GM23248 (cell line): ENCODE results near the gene THNSL1. TPM values are rescaled to one million over a fixed set of nuclear protein-coding genes. Genes with fewer than 3 reads are reported as not detected.

Experiments
- DNase-seq: peaks from one replicate; pipeline ENCODE4 v3.0.0-alpha.2; 2015
- H2AFZ ChIP-seq: fragments of 200-600 bp; sonication (generic); 2 replicates; pipeline ENCODE4 v1.6.1; 2016; ENCODE audit warnings: antibody characterized with exemption
- H3F3A ChIP-seq: fragments of 200-600 bp; sonication (generic); 2 replicates; pipeline ENCODE4 v1.6.1; 2016; ENCODE audit warnings: mild to moderate bottlenecking, antibody characterized with exemption, mixed run types; ENCODE audit not compliant: insufficient read depth
- H3K27ac ChIP-seq: fragments of 200-600 bp; sonication (generic); 2 replicates; pipeline ENCODE4 v1.5.1; 2016; ENCODE audit warnings: mild to moderate bottlenecking
- H3K27me3 ChIP-seq: fragments of 200-600 bp; sonication (generic); replicated peaks from 2 replicates; pipeline ENCODE4 v1.6.1; 2016; ENCODE audit warnings: mild to moderate bottlenecking; ENCODE audit not compliant: insufficient read depth
- H3K36me3 ChIP-seq: fragments of 200-600 bp; sonication (generic); 2 replicates; pipeline ENCODE4 v1.6.1; 2016; ENCODE audit warnings: low read depth, mild to moderate bottlenecking
- H3K4me1 ChIP-seq: fragments of 200-600 bp; sonication (generic); 2 replicates; pipeline ENCODE4 v1.6.1; 2016; ENCODE audit warnings: mild to moderate bottlenecking; ENCODE audit not compliant: insufficient read depth
- H3K4me2 ChIP-seq: fragments of 200-600 bp; sonication (generic); one replicate; pipeline ENCODE4 v1.6.1; 2016; ENCODE audit warnings: mild to moderate bottlenecking; ENCODE audit not compliant: unreplicated experiment
- H3K4me3 ChIP-seq: fragments of 200-600 bp; sonication (generic); 2 replicates; pipeline ENCODE4 v1.5.1; 2016; ENCODE audit warnings: mild to moderate bottlenecking
- H3K79me2 ChIP-seq: fragments of 200-600 bp; sonication (generic); 2 replicates; pipeline ENCODE4 v1.6.1; 2016; ENCODE audit warnings: mild to moderate bottlenecking; ENCODE audit not compliant: insufficient read depth
- H3K9ac ChIP-seq: fragments of 200-600 bp; sonication (generic); 2 replicates; pipeline ENCODE4 v1.6.1; 2016; ENCODE audit warnings: mild to moderate bottlenecking
- H3K9me2 ChIP-seq: fragments of 200-600 bp; sonication (generic); 2 replicates; pipeline ENCODE4 v1.6.1; 2016; ENCODE audit warnings: mixed run types, mild to moderate bottlenecking, moderate library complexity; ENCODE audit not compliant: insufficient read depth
- H3K9me3 ChIP-seq: fragments of 200-600 bp; sonication (generic); one replicate; pipeline ENCODE4 v1.6.1; 2017; ENCODE audit warnings: low read depth
- H4K20me1 ChIP-seq: fragments of 200-600 bp; sonication (generic); 2 replicates; pipeline ENCODE4 v1.6.0; 2016; ENCODE audit not compliant: insufficient read depth
- EZH2 ChIP-seq: fragments of 200-600 bp; sonication (generic); IDR thresholded peaks from 2 replicates; pipeline ENCODE4 v1.6.1; 2018; ENCODE audit warnings: antibody characterized with exemption, mild to moderate bottlenecking; ENCODE audit not compliant: insufficient read depth, poor library complexity, severe bottlenecking
- EZH2phosphoT487 ChIP-seq: fragments of 200-600 bp; sonication (generic); IDR thresholded peaks from 2 replicates; pipeline ENCODE4 v1.6.1; 2018; ENCODE audit warnings: antibody characterized with exemption, moderate library complexity, mild to moderate bottlenecking, low read depth; ENCODE audit not compliant: insufficient read depth
- WGBS, 2 experiments: methylation state at CpG; one replicate each; pipeline ENCODE4 v1.1.6; 2015 to 2017; ENCODE audit warnings: low lambda C conversion rate in 2 of 2, low coverage in 1 of 2; ENCODE audit errors: missing lambda C conversion rate in 2 of 2; 5-methylcytosine and 5-hydroxymethylcytosine counted together
- in situ Hi-C: fragments of 300-500 bp; cut with MboI; formaldehyde crosslinking; loops from 2 replicates; pipeline ENCODE4 v1.15.0; 2020
- polyA plus RNA-seq: library from polyadenylated mRNA; unstranded; fragments of >200 nt; fragmentation: Nextera tagmentation; extraction: Ambion mirVana; gene quantifications from 2 replicates; pipeline ENCODE4 v1.2.1, GENCODE V29; 2016
- total RNA-seq: library from RNA; depleted of rRNA; stranded (reverse); fragments of >200 nt; shearing (Covaris generic); gene quantifications from 2 replicates; pipeline ENCODE4 v1.2.3, GENCODE V29; 2014

THNSL1 gene
- total and polyA plus RNA-seq, 2 experiments from 2014 or later, result 3.0 to 5.2 TPM

GRCh38 chr10:25063644-25064043, 47.2 kb downstream of the THNSL1 start:
- H3K27ac ChIP-seq, result no peak overlapping the region
- no peak overlapping the region for H2AFZ ChIP-seq
- TF ChIP-seq EZH2 (no peak), EZH2phosphoT487 (no peak)
- H3K4me2 ChIP-seq, result no peak overlapping the region
- no peaks in the 10 kb centered on the region for H4K20me1 ChIP-seq
- H3K79me2 ChIP-seq, result no peaks in the 10 kb centered on the region
- H3K9me3 ChIP-seq, result no peaks in the 10 kb centered on the region
- no peak for DNase-seq
- no peak overlapping the region for H3K4me3 ChIP-seq
- H3K27me3 ChIP-seq, result no peaks in the 10 kb centered on the region
- in situ Hi-C loops, result no loop called here
- no peaks in the 10 kb centered on the region for H3K36me3 ChIP-seq
- no peak overlapping the region for H3K9ac ChIP-seq
- 83 to 84% methylated on average over 8 of the region's 8 CpGs for WGBS, 2 experiments
- H3K4me1 ChIP-seq, result peaks cover 43% of the 10 kb centered on the region
- no peaks in the 10 kb centered on the region for H3K9me2 ChIP-seq
- peaks cover 44% of the 10 kb centered on the region for H3F3A ChIP-seq

GRCh38 chr10:25064401-25064800, 48.0 kb downstream of the THNSL1 start:
- no peaks in the 10 kb centered on the region for H3K9me2 ChIP-seq
- 0 out of 2 replicates have a peak overlapping the region, but pooled peaks have one; percentile 8 for H3K27ac ChIP-seq
- peak; percentile 12 for DNase-seq
- TF ChIP-seq EZH2phosphoT487 (no peak), EZH2 (no peak)
- no peaks in the 10 kb centered on the region for H3K79me2 ChIP-seq
- H3F3A ChIP-seq, result peaks cover 41% of the 10 kb centered on the region
- H3K4me3 ChIP-seq, result no peak overlapping the region
- no peak overlapping the region for H3K9ac ChIP-seq
- no peaks in the 10 kb centered on the region for H3K27me3 ChIP-seq
- H3K4me2 ChIP-seq, result no peak overlapping the region
- no peaks in the 10 kb centered on the region for H4K20me1 ChIP-seq
- H3K9me3 ChIP-seq, result no peaks in the 10 kb centered on the region
- H3K36me3 ChIP-seq, result no peaks in the 10 kb centered on the region
- 96 to 98% methylated on average over 2 of the region's 2 CpGs for WGBS, 2 experiments
- in situ Hi-C loops, result no loop called here
- peaks cover 40% of the 10 kb centered on the region for H3K4me1 ChIP-seq
- H2AFZ ChIP-seq, result no peak overlapping the region

- Histone ChIP-seq H3F3A (peaks cover 27% of the 10 kb centered on the region), H3K9ac (no peak overlapping the region), H3K27ac (no peak overlapping the region), H3K36me3 (no peaks in the 10 kb centered on the region), H3K4me1 (peaks cover 28% of the 10 kb centered on the region), H3K27me3 (no peaks in the 10 kb centered on the region), H3K9me3 (no peaks in the 10 kb centered on the region), H3K9me2 (no peaks in the 10 kb centered on the region), H4K20me1 (no peaks in the 10 kb centered on the region), H3K4me3 (no peak overlapping the region), H3K79me2 (no peaks in the 10 kb centered on the region), H2AFZ (no peak overlapping the region), H3K4me2 (no peak overlapping the region)
- 91 to 93% methylated on average over 4 of the region's 4 CpGs for WGBS, 2 experiments
- in situ Hi-C loops, result no loop called here
- DNase-seq, result no peak
- TF ChIP-seq EZH2 (no peak), EZH2phosphoT487 (no peak)
Observed at GRCh38 chr10:25065761-25066476, 49.5 kb downstream of the THNSL1 start.

DNA sequence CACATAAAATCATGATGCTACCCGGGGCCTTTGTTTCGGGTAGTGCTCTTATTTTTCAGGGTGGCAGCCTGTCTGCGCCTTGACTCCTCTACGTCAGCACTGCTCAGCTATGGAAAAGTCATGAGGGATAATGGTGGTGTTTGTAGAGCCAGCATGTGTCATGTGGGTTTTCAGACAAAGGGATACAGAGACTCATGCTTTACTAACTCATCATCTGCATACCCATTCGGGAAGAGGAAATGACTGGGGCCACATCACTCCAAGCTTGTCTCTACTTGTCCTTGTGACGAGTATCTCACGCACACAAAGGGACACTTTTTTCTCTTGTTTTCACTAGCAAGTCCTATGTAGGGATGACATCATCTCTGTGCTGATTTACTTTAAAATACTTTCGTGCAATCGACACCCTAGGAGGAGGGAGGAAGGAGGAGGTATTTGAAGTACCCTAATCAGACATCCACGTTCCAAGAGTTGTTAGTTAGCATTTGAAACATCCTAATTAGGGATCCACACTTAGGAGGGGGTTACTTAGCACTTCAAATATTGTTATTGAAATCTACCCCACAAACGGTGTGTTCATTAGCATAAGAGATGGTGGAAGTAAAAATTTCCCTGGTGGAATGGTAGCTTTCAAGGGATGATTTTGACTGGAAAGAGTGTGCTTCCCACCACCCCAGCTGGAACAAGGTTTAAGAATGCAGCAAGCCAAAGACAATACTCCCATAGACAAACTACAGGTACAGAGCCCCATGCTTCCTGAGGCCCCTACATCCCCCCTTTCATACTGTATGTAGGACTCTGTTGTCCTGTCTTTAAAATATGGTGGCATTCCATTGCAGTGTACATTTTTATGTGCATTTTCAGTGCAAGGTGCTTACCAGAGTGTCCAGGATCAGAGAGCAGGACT, 52.0 kb downstream of the THNSL1 start:
- Histone ChIP-seq H3K9me2 (no peaks in the 10 kb centered on the region), H3K9me3 (no peaks in the 10 kb centered on the region), H3K27ac (peak overlapping the region; percentile 82), H3K36me3 (no peaks in the 10 kb centered on the region), H3K4me3 (no peak overlapping the region), H4K20me1 (no peaks in the 10 kb centered on the region), H3K79me2 (no peaks in the 10 kb centered on the region), H3K27me3 (no peaks in the 10 kb centered on the region), H3F3A (0 out of 2 replicates have a peak, but pooled peaks cover 5% of the 10 kb centered on the region), H2AFZ (peak overlapping the region; percentile 62), H3K4me2 (peak overlapping the region; percentile 46), H3K4me1 (peaks cover 9% of the 10 kb centered on the region), H3K9ac (peak overlapping the region; percentile 63)
- WGBS, 2 experiments, result 15 to 19% methylated on average over 11 of the region's 11 CpGs
- in situ Hi-C loops, result no loop called here
- TF ChIP-seq EZH2, result no peak
- TF ChIP-seq EZH2phosphoT487, result no peak
- peak; percentile 87 for DNase-seq
